HG02588 (cell line): ENCODE results near the gene CKS1B.

Experiments
- ATAC-seq: cut with Tn5 transposase; IDR thresholded peaks from one replicate; pipeline ENCODE4 v1.9.1; 2021; ENCODE audit warnings: mild to moderate bottlenecking, moderate library complexity; ENCODE audit not compliant: unreplicated experiment

CKS1B gene

GRCh38 chr1:155012776-155013602, 38.5 kb downstream of the CKS1B start:
- ATAC-seq = no peak

GRCh38 chr1:155013632-155014031, 39.2 kb downstream of the CKS1B start:
- ATAC-seq = no peak

GRCh38 chr1:155014709-155015508, 40.4 kb downstream of the CKS1B start:
- no peak for ATAC-seq

- no peak for ATAC-seq
Measured at GRCh38 chr1:155015527-155016230, 41.2 kb downstream of the CKS1B start.

GRCh38 chr1:155016231-155016831, 41.9 kb downstream of the CKS1B start:
- ATAC-seq = no peak

- ATAC-seq = peak; percentile 70
Measured at GRCh38 chr1:155017041-155017945, 42.8 kb downstream of the CKS1B start.

- ATAC-seq = no peak
Measured at GRCh38 chr1:155017946-155018316, 43.5 kb downstream of the CKS1B start.

GRCh38 chr1:155018617-155019348, 44.3 kb downstream of the CKS1B start:
- no peak for ATAC-seq

- no peak for ATAC-seq
Measured at GRCh38 chr1:155019377-155020245, 45.1 kb downstream of the CKS1B start.

GRCh38 chr1:155022136-155022926, 47.9 kb downstream of the CKS1B start:
- ATAC-seq = no peak

- no peak for ATAC-seq
Measured at GRCh38 chr1:155022927-155023236, 48.4 kb downstream of the CKS1B start.

GRCh38 chr1:155023627-155024026, 49.1 kb downstream of the CKS1B start:
- no peak for ATAC-seq

GRCh38 chr1:155024315-155024714, 49.8 kb downstream of the CKS1B start:
- no peak for ATAC-seq

GRCh38 chr1:155026154-155026553, 51.7 kb downstream of the CKS1B start:
- no peak for ATAC-seq

- ATAC-seq = no peak
Measured at GRCh38 chr1:155026588-155026987, 52.1 kb downstream of the CKS1B start.
